Endothelial cell of umbilical vein (primary cell): ENCODE results near the gene ADAM29.

Experiments
- CTCF ChIP-seq, 2 donors: IDR thresholded peaks; 1 replicate in 1 of 2; 2 replicates in 1 of 2; pipeline ENCODE4 v1.5.1; 2011; ENCODE audit warnings: low read length in 2 of 2, mild to moderate bottlenecking in 2 of 2, moderate library complexity in 2 of 2, control low read depth in 1 of 2, inconsistent platforms in 1 of 2, low read depth in 1 of 2; ENCODE audit not compliant: insufficient read depth in 1 of 2; ENCODE audit errors: extremely low read depth in 1 of 2
- EZH2 ChIP-seq: IDR thresholded peaks from 2 replicates; pipeline ENCODE4 v1.6.1; 2012; ENCODE audit warnings: borderline replicate concordance, low read depth, mild to moderate bottlenecking, moderate library complexity, low read length, inconsistent platforms; ENCODE audit not compliant: severe bottlenecking
- FOS ChIP-seq: IDR thresholded peaks from 2 replicates; pipeline ENCODE4 v1.6.1; 2011; ENCODE audit warnings: mild to moderate bottlenecking, low read length, moderate library complexity, borderline replicate concordance; ENCODE audit not compliant: insufficient read depth
- JUN ChIP-seq: IDR thresholded peaks from 2 replicates; pipeline ENCODE4 v1.6.1; 2011; ENCODE audit warnings: borderline replicate concordance, low read depth; ENCODE audit not compliant: insufficient read length, insufficient read depth
- MAX ChIP-seq: IDR thresholded peaks from 2 replicates; pipeline ENCODE4 v1.6.1; 2011; ENCODE audit not compliant: insufficient read depth, insufficient read length
- MYC ChIP-seq: IDR thresholded peaks from one replicate; pipeline ENCODE4 v1.6.1; 2011; ENCODE audit warnings: mild to moderate bottlenecking, low read depth, low read length
- POLR2A ChIP-seq: IDR thresholded peaks from 2 replicates; pipeline ENCODE4 v1.6.1; 2012; ENCODE audit warnings: low read depth, mild to moderate bottlenecking, control low read depth, low read length
- POLR2AphosphoS5 ChIP-seq: IDR thresholded peaks from 2 replicates; pipeline ENCODE4 v1.6.1; 2012; ENCODE audit warnings: low read depth, mild to moderate bottlenecking, control low read depth, low read length, moderate library complexity; ENCODE audit not compliant: insufficient read depth

GRCh38 chr4:174919886-174920423, 1.8 kb downstream of the ADAM29 start:
- no peak for TF ChIP-seq CTCF (IDR thresholded peaks at IDR 0.05; ENCODE audit: extremely low read depth in 1 of 2, insufficient read depth in 1 of 2, low read depth in 1 of 2, low read length in 2 of 2)
- no peak for TF ChIP-seq FOS
- TF ChIP-seq POLR2AphosphoS5: no peak
- no peak for TF ChIP-seq MAX
- no peak for TF ChIP-seq POLR2A
- TF ChIP-seq EZH2: no peak
- TF ChIP-seq JUN: no peak
- TF ChIP-seq MYC: no peak
